Measurements from ENCODE around the gene CPT1C. TPM values are rescaled to one million over a fixed set of nuclear protein-coding genes. Genes with fewer than 3 reads are reported as not detected.

The CPT1C gene
- polyA plus RNA-seq, 3 donors, result 1.8 to 12.1 (median 3.2) TPM

GRCh38 chr19:49738268-49738667 is 47.4 kb downstream of the CPT1C start:
- no peak overlapping the region for H3K27ac ChIP-seq (ENCODE audit: low read depth, low read length)
- WGBS, 3 donors, result 84 to 91% (median 88%) methylated on average over 4 of the region's 4 CpGs

- 71 to 84% (median 82%) methylated on average over 1 of the region's 1 CpG for WGBS, 3 donors
- no peak overlapping the region for H3K27ac ChIP-seq (ENCODE audit: low read depth, low read length)
Measured at GRCh38 chr19:49739098-49739497, 48.2 kb downstream of the CPT1C start.

- H3K27ac ChIP-seq (ENCODE audit: low read depth, low read length), result no peak overlapping the region
- 73 to 90% (median 85%) methylated on average over 10 of the region's 10 CpGs for WGBS, 3 donors
Measured at GRCh38 chr19:49739933-49740332, 49.0 kb downstream of the CPT1C start.

- WGBS, 3 donors, result 80 to 87% (median 84%) methylated on average over 9 of the region's 9 CpGs
- no peak overlapping the region for H3K27ac ChIP-seq (ENCODE audit: low read depth, low read length)
Measured at GRCh38 chr19:49741210-49741844, 50.4 kb downstream of the CPT1C start.

GRCh38 chr19:49744946-49745381 is 54.0 kb downstream of the CPT1C start:
- H3K27ac ChIP-seq (ENCODE audit: low read depth, low read length), result no peak overlapping the region
- WGBS, 3 donors, result 94 to 96% (median 96%) methylated on average over 21 to 23 of the region's 23 CpGs

- WGBS, 3 donors, result 41 to 53% (median 52%) methylated on average over 51 to 52 of the region's 52 CpGs
- no peak overlapping the region for H3K27ac ChIP-seq (ENCODE audit: low read depth, low read length)
Measured at GRCh38 chr19:49746206-49746958, 55.5 kb downstream of the CPT1C start.

GRCh38 chr19:49749055-49749716 is 58.3 kb downstream of the CPT1C start:
- 72 to 87% (median 76%) methylated on average over 6 of the region's 6 CpGs for WGBS, 3 donors
- no peak overlapping the region for H3K27ac ChIP-seq (ENCODE audit: low read depth, low read length)

GRCh38 chr19:49749771-49750170 is 58.9 kb downstream of the CPT1C start:
- H3K27ac ChIP-seq (ENCODE audit: low read depth, low read length), result no peak overlapping the region
- 61 to 73% (median 63%) methylated on average over 1 of the region's 1 CpG for WGBS, 3 donors

- H3K27ac ChIP-seq (ENCODE audit: low read depth, low read length), result no peak overlapping the region
- WGBS, 3 donors, result 50 to 75% (median 73%) methylated on average over 1 of the region's 1 CpG
Measured at GRCh38 chr19:49752701-49753100, 61.8 kb downstream of the CPT1C start.

- WGBS, 3 donors, result 97 to 99% (median 99%) methylated on average over 3 of the region's 3 CpGs
- no peak overlapping the region for H3K27ac ChIP-seq (ENCODE audit: low read depth, low read length)
Measured at GRCh38 chr19:49755956-49756355, 65.0 kb downstream of the CPT1C start.

- no peak overlapping the region for H3K27ac ChIP-seq (ENCODE audit: low read depth, low read length)
Measured at GRCh38 chr19:49758292-49758691, 67.4 kb downstream of the CPT1C start.

GRCh38 chr19:49761249-49761624 is 70.3 kb downstream of the CPT1C start:
- H3K27ac ChIP-seq (ENCODE audit: low read depth, low read length), result no peak overlapping the region
- 71 to 84% (median 76%) methylated on average over 1 of the region's 1 CpG for WGBS, 3 donors

More at GRCh38 chr19:49758292-49758691, 67.4 kb downstream of the CPT1C start:
- WGBS, 3 donors, result 21 to 36% (median 34%) methylated on average over 7 of the region's 7 CpGs

GRCh38 chr19:49761625-49762311 is 70.9 kb downstream of the CPT1C start:
- no peak overlapping the region for H3K27ac ChIP-seq (ENCODE audit: low read depth, low read length)
- 54 to 62% (median 54%) methylated on average over 16 of the region's 16 CpGs for WGBS, 3 donors

GRCh38 chr19:49763230-49763629 is 72.3 kb downstream of the CPT1C start, which contains the start of gene TSKS:
TSKS (minus strand) TSS chr19:49763306; CDS start chr19:49763247, 59 bp downstream.
- 74 to 83% (median 75%) methylated on average over 6 of the region's 6 CpGs for WGBS, 3 donors

More at GRCh38 chr19:49763230-49763629, 72.3 kb downstream of the CPT1C start, which contains the start of gene TSKS:
- no peak within 1 kb of the TSS for H3K27ac ChIP-seq (ENCODE audit: low read depth, low read length)

Other genes starting within 250 kb of the CPT1C start
- gene SLC17A7, start 249.6 kb upstream of the CPT1C start, polyA plus RNA-seq, result 1 to 10 TPM in 2 of 3 donors, under 1 TPM in 1; 0.23 to 7.3 (median 1.5) TPM
- gene PIH1D1, start 239.3 kb upstream of the CPT1C start, polyA plus RNA-seq, result 10 to 100 TPM; 43.8 to 85.5 (median 50.3) TPM
- 10 to 100 TPM; 24.1 to 31.4 (median 29.5) TPM for gene ALDH16A1, start 237.9 kb upstream of the CPT1C start, polyA plus RNA-seq
- 10 to 100 TPM in 1 of 3 donors, 1 to 10 TPM in 2; 2.6 to 20.5 (median 7.4) TPM for gene FLT3LG, start 216.9 kb upstream of the CPT1C start, polyA plus RNA-seq
- gene RPL13A, start 203.5 kb upstream of the CPT1C start, polyA plus RNA-seq, result 1,000 to 10,000 TPM; 3,139 to 5,659 (median 3,499) TPM
- gene RPS11, start 194.7 kb upstream of the CPT1C start, polyA plus RNA-seq, result 1,000 to 10,000 TPM; 3,233 to 6,569 (median 4,953) TPM
- gene FCGRT, start 178.5 kb upstream of the CPT1C start, polyA plus RNA-seq, result 100 to 1,000 TPM in 2 of 3 donors, 10 to 100 TPM in 1; 57.1 to 268 (median 264) TPM
- gene RCN3, start 163.1 kb upstream of the CPT1C start, polyA plus RNA-seq, result 10 to 100 TPM in 2 of 3 donors, 1 to 10 TPM in 1; 7.8 to 61.6 (median 33.7) TPM
- 10 to 100 TPM; 61.0 to 95.7 (median 77.8) TPM for gene NOSIP, start 110.6 kb upstream of the CPT1C start, polyA plus RNA-seq
- 10 to 100 TPM in 1 of 3 donors, 1 to 10 TPM in 2; 2.9 to 11.7 (median 3.0) TPM for gene PRRG2, start 109.8 kb upstream of the CPT1C start, polyA plus RNA-seq
- gene PRR12, start 99.9 kb upstream of the CPT1C start, polyA plus RNA-seq, result 10 to 100 TPM in 1 of 3 donors, 1 to 10 TPM in 2; 5.1 to 11.5 (median 7.3) TPM
- gene RRAS, start 51.0 kb upstream of the CPT1C start, polyA plus RNA-seq, result 100 to 1,000 TPM in 2 of 3 donors, 10 to 100 TPM in 1; 31.9 to 302 (median 198) TPM
- 10 to 100 TPM; 12.7 to 23.5 (median 17.4) TPM for gene SCAF1, start 48.9 kb upstream of the CPT1C start, polyA plus RNA-seq
- gene IRF3, start 25.3 kb upstream of the CPT1C start, polyA plus RNA-seq, result 10 to 100 TPM; 45.8 to 76.0 (median 56.6) TPM
- gene BCL2L12, start 25.2 kb upstream of the CPT1C start, polyA plus RNA-seq, result 10 to 100 TPM; 14.1 to 18.4 (median 15.4) TPM
- gene PRMT1, start 13.8 kb upstream of the CPT1C start, polyA plus RNA-seq, result 100 to 1,000 TPM in 2 of 3 donors, 10 to 100 TPM in 1; 80.2 to 153 (median 118) TPM
- 1 to 10 TPM; 1.0 to 2.5 (median 1.0) TPM for gene ADM5, start 1.5 kb upstream of the CPT1C start, polyA plus RNA-seq
- 1 to 10 TPM in 2 of 3 donors, under 1 TPM in 1; 0.22 to 2.5 (median 1.1) TPM for gene TSKS, start 72.2 kb downstream of the CPT1C start, polyA plus RNA-seq
- gene AP2A1, start 75.9 kb downstream of the CPT1C start, polyA plus RNA-seq, result 10 to 100 TPM; 49.3 to 82.4 (median 75.9) TPM
- gene FUZ, start 122.2 kb downstream of the CPT1C start, polyA plus RNA-seq, result 10 to 100 TPM; 19.3 to 21.8 (median 20.9) TPM
- 10 to 100 TPM; 21.8 to 38.8 (median 22.4) TPM for gene MED25, start 127.2 kb downstream of the CPT1C start, polyA plus RNA-seq
- gene PTOV1, start 160.0 kb downstream of the CPT1C start, polyA plus RNA-seq, result 10 to 100 TPM; 69.1 to 76.8 (median 73.5) TPM
- 10 to 100 TPM; 29.7 to 50.9 (median 45.8) TPM for gene PNKP, start 176.5 kb downstream of the CPT1C start, polyA plus RNA-seq
- gene AKT1S1, start 186.2 kb downstream of the CPT1C start, polyA plus RNA-seq, result 10 to 100 TPM; 21.6 to 43.5 (median 41.7) TPM
- 10 to 100 TPM; 35.7 to 46.6 (median 37.0) TPM for gene TBC1D17, start 186.6 kb downstream of the CPT1C start, polyA plus RNA-seq
- 1 to 10 TPM in 1 of 3 donors, under 1 TPM in 1, not detected in 1; 0.63 to 1.5 TPM for gene IL4I1, start 205.8 kb downstream of the CPT1C start, polyA plus RNA-seq
- gene ATF5, start 238.1 kb downstream of the CPT1C start, polyA plus RNA-seq, result 10 to 100 TPM; 37.0 to 77.0 (median 41.7) TPM
- gene NUP62, start 238.4 kb downstream of the CPT1C start, polyA plus RNA-seq, result 10 to 100 TPM; 15.0 to 22.3 (median 16.4) TPM

Measured in adipose tissue (tissue), 3 donors.